Panc1 (cell line): Measurements from ENCODE around the gene MSH3.

Source experiments
- CTCF ChIP-seq: fragments of 450-650 bp; IDR thresholded peaks from 2 replicates; pipeline ENCODE4 v1.5.1; 2017; ENCODE audit warnings: mild to moderate bottlenecking
- POLR2AphosphoS5 ChIP-seq: IDR thresholded peaks from 2 replicates; pipeline ENCODE4 v1.6.1; 2012; ENCODE audit warnings: mild to moderate bottlenecking, low read depth, low read length, moderate library complexity
- TCF7L2 ChIP-seq: IDR thresholded peaks from 2 replicates; pipeline ENCODE4 v1.6.1; 2011; ENCODE audit warnings: mild to moderate bottlenecking, low read depth, low read length, inconsistent platforms
- TF ChIP-seq, protein P1 (sequence below), 2 experiments: IDR thresholded peaks; 2 replicates each; pipeline ENCODE4 v1.6.1; 2011 to 2012; ENCODE audit warnings: low read depth in 2 of 2, control low read depth in 1 of 2, low read length in 1 of 2, mild to moderate bottlenecking in 1 of 2, moderate library complexity in 1 of 2; ENCODE audit not compliant: insufficient read depth in 1 of 2

DNA sequence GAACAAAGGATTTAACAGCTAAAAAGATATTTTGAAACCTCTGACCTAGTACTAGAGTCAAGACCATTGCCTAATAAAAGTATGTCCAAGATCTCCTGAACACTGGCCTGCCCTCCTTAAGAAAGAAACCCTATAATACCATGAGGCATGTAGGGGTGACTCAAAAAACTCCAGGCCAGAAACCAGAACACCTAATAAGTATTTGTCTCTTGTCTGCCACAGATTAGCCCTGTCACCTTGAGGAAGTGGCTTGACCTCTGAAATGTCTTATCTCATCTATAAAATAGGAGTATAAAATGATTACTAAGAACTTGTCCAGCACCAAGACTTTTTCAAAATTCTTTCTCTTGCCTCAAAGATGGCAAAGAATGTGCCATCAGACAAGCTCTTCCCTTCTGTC lies 180.3 kb downstream of the MSH3 start:
- TF ChIP-seq CTCF (no peak), POLR2AphosphoS5 (no peak), TCF7L2 (no peak)
- TF ChIP-seq, protein P1, sequence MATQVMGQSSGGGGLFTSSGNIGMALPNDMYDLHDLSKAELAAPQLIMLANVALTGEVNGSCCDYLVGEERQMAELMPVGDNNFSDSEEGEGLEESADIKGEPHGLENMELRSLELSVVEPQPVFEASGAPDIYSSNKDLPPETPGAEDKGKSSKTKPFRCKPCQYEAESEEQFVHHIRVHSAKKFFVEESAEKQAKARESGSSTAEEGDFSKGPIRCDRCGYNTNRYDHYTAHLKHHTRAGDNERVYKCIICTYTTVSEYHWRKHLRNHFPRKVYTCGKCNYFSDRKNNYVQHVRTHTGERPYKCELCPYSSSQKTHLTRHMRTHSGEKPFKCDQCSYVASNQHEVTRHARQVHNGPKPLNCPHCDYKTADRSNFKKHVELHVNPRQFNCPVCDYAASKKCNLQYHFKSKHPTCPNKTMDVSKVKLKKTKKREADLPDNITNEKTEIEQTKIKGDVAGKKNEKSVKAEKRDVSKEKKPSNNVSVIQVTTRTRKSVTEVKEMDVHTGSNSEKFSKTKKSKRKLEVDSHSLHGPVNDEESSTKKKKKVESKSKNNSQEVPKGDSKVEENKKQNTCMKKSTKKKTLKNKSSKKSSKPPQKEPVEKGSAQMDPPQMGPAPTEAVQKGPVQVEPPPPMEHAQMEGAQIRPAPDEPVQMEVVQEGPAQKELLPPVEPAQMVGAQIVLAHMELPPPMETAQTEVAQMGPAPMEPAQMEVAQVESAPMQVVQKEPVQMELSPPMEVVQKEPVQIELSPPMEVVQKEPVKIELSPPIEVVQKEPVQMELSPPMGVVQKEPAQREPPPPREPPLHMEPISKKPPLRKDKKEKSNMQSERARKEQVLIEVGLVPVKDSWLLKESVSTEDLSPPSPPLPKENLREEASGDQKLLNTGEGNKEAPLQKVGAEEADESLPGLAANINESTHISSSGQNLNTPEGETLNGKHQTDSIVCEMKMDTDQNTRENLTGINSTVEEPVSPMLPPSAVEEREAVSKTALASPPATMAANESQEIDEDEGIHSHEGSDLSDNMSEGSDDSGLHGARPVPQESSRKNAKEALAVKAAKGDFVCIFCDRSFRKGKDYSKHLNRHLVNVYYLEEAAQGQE (IDR thresholded peaks at IDR 0.05; ENCODE audit: insufficient read depth in 1 of 2, low read depth in 2 of 2, low read length in 1 of 2) = no peak
